ENCODE results near the gene CFAP210.

- TF ChIP-seq, protein P1, sequence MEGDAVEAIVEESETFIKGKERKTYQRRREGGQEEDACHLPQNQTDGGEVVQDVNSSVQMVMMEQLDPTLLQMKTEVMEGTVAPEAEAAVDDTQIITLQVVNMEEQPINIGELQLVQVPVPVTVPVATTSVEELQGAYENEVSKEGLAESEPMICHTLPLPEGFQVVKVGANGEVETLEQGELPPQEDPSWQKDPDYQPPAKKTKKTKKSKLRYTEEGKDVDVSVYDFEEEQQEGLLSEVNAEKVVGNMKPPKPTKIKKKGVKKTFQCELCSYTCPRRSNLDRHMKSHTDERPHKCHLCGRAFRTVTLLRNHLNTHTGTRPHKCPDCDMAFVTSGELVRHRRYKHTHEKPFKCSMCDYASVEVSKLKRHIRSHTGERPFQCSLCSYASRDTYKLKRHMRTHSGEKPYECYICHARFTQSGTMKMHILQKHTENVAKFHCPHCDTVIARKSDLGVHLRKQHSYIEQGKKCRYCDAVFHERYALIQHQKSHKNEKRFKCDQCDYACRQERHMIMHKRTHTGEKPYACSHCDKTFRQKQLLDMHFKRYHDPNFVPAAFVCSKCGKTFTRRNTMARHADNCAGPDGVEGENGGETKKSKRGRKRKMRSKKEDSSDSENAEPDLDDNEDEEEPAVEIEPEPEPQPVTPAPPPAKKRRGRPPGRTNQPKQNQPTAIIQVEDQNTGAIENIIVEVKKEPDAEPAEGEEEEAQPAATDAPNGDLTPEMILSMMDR (IDR thresholded peaks at IDR 0.05; ENCODE audit: low read depth, low read length, missing input control), result no peak
- TF ChIP-seq EGR1 (IDR thresholded peaks at IDR 0.05; ENCODE audit: low read depth in 2 of 2), result no peak
- TF ChIP-seq, protein P2, sequence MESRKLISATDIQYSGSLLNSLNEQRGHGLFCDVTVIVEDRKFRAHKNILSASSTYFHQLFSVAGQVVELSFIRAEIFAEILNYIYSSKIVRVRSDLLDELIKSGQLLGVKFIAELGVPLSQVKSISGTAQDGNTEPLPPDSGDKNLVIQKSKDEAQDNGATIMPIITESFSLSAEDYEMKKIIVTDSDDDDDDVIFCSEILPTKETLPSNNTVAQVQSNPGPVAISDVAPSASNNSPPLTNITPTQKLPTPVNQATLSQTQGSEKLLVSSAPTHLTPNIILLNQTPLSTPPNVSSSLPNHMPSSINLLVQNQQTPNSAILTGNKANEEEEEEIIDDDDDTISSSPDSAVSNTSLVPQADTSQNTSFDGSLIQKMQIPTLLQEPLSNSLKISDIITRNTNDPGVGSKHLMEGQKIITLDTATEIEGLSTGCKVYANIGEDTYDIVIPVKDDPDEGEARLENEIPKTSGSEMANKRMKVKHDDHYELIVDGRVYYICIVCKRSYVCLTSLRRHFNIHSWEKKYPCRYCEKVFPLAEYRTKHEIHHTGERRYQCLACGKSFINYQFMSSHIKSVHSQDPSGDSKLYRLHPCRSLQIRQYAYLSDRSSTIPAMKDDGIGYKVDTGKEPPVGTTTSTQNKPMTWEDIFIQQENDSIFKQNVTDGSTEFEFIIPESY (IDR thresholded peaks at IDR 0.05), result no peak
These were observed 20.5 kb upstream of the CFAP210 start for GRCh38 chr2:169714699-169715098.
